Lower leg skin (tissue), 3 donors: ENCODE measurements around the gene FHAD1.

Experiments used
- POLR2A ChIP-seq, 2 donors: fragments of 450-650 bp; IDR thresholded peaks; one replicate each; pipeline ENCODE4 v1.6.1; 2016 to 2017; ENCODE audit warnings: antibody characterized with exemption in 2 of 2, mild to moderate bottlenecking in 1 of 2, moderate library complexity in 1 of 2
- TF ChIP-seq, protein P1 (sequence below), 3 donors: fragments of 450-650 bp; IDR thresholded peaks; one replicate each; pipeline ENCODE4 v1.5.1; 2016; ENCODE audit warnings: antibody characterized with exemption in 3 of 3, mild to moderate bottlenecking in 3 of 3, moderate library complexity in 2 of 3

GRCh38 chr1:15371610-15372545 is 124.9 kb downstream of the FHAD1 start:
- TF ChIP-seq, protein P1, sequence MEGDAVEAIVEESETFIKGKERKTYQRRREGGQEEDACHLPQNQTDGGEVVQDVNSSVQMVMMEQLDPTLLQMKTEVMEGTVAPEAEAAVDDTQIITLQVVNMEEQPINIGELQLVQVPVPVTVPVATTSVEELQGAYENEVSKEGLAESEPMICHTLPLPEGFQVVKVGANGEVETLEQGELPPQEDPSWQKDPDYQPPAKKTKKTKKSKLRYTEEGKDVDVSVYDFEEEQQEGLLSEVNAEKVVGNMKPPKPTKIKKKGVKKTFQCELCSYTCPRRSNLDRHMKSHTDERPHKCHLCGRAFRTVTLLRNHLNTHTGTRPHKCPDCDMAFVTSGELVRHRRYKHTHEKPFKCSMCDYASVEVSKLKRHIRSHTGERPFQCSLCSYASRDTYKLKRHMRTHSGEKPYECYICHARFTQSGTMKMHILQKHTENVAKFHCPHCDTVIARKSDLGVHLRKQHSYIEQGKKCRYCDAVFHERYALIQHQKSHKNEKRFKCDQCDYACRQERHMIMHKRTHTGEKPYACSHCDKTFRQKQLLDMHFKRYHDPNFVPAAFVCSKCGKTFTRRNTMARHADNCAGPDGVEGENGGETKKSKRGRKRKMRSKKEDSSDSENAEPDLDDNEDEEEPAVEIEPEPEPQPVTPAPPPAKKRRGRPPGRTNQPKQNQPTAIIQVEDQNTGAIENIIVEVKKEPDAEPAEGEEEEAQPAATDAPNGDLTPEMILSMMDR (IDR thresholded peaks at IDR 0.05), result no peak
- TF ChIP-seq POLR2A (IDR thresholded peaks at IDR 0.05), result no peak
